Measurements from ENCODE around the gene CTXND2.
"Not testable (repeated sequence)": the region's sequence is repeated elsewhere in the genome, so short reads cannot be mapped to it uniquely, and the experiment has no call there.

DNA sequence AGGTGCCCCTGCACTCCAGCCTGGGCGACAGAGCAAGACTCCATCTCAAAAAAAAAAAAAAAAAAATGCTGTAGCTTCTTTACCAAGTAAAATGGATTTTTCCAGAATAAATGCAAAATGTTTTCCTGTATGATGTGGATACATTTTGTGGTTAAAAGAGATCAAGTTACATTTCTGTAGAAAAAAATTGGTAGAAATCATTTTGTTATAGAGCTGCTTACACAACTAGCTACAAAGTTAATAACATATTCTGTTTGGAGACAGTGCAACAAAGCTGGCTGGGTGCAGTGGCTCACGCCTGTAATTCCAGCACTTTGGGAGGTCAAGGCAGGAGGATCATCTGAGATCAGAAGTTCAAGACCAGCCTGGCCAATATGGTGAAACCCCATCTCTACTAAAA is 8.0 kb upstream of the CTXND2 start:
- TF ChIP-seq, protein P1, sequence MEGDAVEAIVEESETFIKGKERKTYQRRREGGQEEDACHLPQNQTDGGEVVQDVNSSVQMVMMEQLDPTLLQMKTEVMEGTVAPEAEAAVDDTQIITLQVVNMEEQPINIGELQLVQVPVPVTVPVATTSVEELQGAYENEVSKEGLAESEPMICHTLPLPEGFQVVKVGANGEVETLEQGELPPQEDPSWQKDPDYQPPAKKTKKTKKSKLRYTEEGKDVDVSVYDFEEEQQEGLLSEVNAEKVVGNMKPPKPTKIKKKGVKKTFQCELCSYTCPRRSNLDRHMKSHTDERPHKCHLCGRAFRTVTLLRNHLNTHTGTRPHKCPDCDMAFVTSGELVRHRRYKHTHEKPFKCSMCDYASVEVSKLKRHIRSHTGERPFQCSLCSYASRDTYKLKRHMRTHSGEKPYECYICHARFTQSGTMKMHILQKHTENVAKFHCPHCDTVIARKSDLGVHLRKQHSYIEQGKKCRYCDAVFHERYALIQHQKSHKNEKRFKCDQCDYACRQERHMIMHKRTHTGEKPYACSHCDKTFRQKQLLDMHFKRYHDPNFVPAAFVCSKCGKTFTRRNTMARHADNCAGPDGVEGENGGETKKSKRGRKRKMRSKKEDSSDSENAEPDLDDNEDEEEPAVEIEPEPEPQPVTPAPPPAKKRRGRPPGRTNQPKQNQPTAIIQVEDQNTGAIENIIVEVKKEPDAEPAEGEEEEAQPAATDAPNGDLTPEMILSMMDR (conservative IDR thresholded peaks at IDR 0.05; ENCODE audit: low read length) = not testable (repeated sequence)
- TF ChIP-seq EZH2phosphoT487 (IDR thresholded peaks at IDR 0.05; ENCODE audit: borderline replicate concordance, low read depth, low read length) = not testable (repeated sequence)

All from OCI-LY7 (cell line).